ENCODE data around the gene OR2AE1.

DNA sequence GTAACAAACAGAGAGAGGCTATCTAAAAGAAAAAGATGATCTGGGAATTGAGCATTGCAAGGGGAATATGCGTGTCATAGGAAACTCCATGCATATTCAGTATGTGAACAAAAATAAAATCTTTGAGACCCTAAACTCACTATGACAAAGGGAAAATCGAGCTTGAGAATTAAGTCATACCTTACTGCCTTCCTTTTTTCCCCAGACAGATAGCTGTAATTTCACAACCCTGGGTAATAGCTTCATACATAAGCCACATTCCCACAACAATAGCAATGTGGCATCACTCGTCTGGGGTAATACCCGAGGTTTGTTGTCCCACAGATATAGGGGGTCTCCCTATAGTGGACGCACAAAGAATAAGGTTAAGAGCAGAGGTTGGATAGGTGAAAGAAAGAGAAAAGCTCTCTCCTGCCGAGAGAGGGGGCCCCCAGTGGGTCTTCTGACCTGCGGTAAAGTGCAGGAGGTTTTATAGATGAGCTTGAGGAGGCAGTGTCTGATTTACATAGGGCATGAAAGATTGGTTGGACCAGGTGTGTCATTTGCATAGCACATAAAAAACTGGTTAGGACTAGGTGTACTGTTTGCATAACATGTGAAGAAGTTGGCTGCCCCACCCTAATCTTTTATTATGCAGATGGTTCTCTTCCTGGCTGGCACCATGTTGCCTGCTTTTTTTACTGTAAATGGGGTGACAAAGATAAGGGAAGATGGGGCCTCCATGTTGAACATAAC, 37.4 kb downstream of the OR2AE1 start:
- TF ChIP-seq CTCF (IDR thresholded peaks at IDR 0.05) (no peak; the same call in 1 of the 2 replicates), ZFX (IDR thresholded peaks at IDR 0.05; ENCODE audit: borderline replicate concordance) (no peak)

Measured in 22Rv1 (cell line).